IMR-90 (cell line): ENCODE data around the gene GARIN3. TPM values are rescaled to one million over a fixed set of nuclear protein-coding genes. Genes with fewer than 3 reads are reported as not detected.

ENCODE experiments used
- ATAC-seq: fragments of 200-7000 bp; cut with Tn5 transposase; 2 replicates; pipeline ENCODE4 v1.9.1; 2020; ENCODE audit warnings: low read depth, mild to moderate bottlenecking, moderate library complexity
- BruUV-seq: library from RNA; stranded (reverse); fragments of 400-500 nt; replicated peaks from 2 replicates; lab custom pipeline; 2021; lab: Mats Ljungman, UMichigan
- CTCF ChIA-PET: fragments of 300-600 bp; formaldehyde crosslinking; extraction: SDS; loops from one replicate; lab custom pipeline; 2021; ENCODE audit warnings: antibody characterized with exemption; lab: Yijun Ruan, JAX
- POLR2A ChIA-PET: fragments of 300-600 bp; sonication (Branson Sonifier 250); formaldehyde crosslinking; loops from one replicate; lab custom pipeline; 2022; ENCODE audit warnings: antibody characterized with exemption; ENCODE audit not compliant: unreplicated experiment; lab: Charles Lee
- DNase-seq: peaks from one replicate; pipeline ENCODE4 v3.0.0; 2013
- H2AFZ ChIP-seq: replicated peaks from 2 replicates; pipeline ENCODE3; 2013; ENCODE audit warnings: low read length, mild to moderate bottlenecking; ENCODE audit not compliant: poor library complexity
- H2AK5ac ChIP-seq: 2 replicates; pipeline ENCODE4 v1.6.1; 2013; ENCODE audit warnings: low read depth, low read length, inconsistent platforms
- H2AK9ac ChIP-seq: replicated peaks from 2 replicates; pipeline ENCODE3; 2013; ENCODE audit warnings: mild to moderate bottlenecking, low read depth, low read length, moderate library complexity; ENCODE audit not compliant: poor library complexity
- H2BK120ac ChIP-seq: 2 replicates; pipeline ENCODE4 v1.6.1; 2013; ENCODE audit warnings: low read depth, low read length, inconsistent platforms
- H2BK15ac ChIP-seq: 3 replicates; pipeline ENCODE4 v1.6.1; 2013; ENCODE audit warnings: low read depth, low read length, inconsistent platforms
- H2BK20ac ChIP-seq: 2 replicates; pipeline ENCODE4 v1.6.1; 2013; ENCODE audit warnings: low read depth, mild to moderate bottlenecking, inconsistent platforms, low read length, moderate library complexity
- H2BK5ac ChIP-seq: 2 replicates; pipeline ENCODE4 v1.6.1; 2013; ENCODE audit warnings: mild to moderate bottlenecking, low read depth, low read length, inconsistent platforms; ENCODE audit not compliant: poor library complexity, severe bottlenecking
- H3K14ac ChIP-seq: replicated peaks from 2 replicates; pipeline ENCODE4 v1.6.1; 2013; ENCODE audit warnings: low read depth, low read length, inconsistent platforms
- H3K18ac ChIP-seq: 2 replicates; pipeline ENCODE4 v1.6.1; 2013; ENCODE audit warnings: low read depth, low read length, control low read depth
- H3K23ac ChIP-seq: 2 replicates; pipeline ENCODE4 v1.6.1; 2013; ENCODE audit warnings: low read depth, low read length, inconsistent platforms
- H3K27ac ChIP-seq: 2 replicates; pipeline ENCODE4 v1.5.1; 2013; ENCODE audit warnings: mild to moderate bottlenecking, control low read depth, low read length; ENCODE audit not compliant: insufficient read depth
- H3K27me3 ChIP-seq: 2 replicates; pipeline ENCODE4 v1.6.1; 2013; ENCODE audit warnings: low read length; ENCODE audit not compliant: control insufficient read depth, insufficient read depth
- H3K36me3 ChIP-seq: 2 replicates; pipeline ENCODE4 v1.6.1; 2013; ENCODE audit warnings: low read length, mixed read lengths; ENCODE audit not compliant: control insufficient read depth, insufficient read depth
- H3K4ac ChIP-seq: 2 replicates; pipeline ENCODE4 v1.6.1; 2013; ENCODE audit warnings: low read depth, low read length, inconsistent platforms
- H3K4me1 ChIP-seq: 2 replicates; pipeline ENCODE4 v1.6.1; 2013; ENCODE audit warnings: low read length, mixed read lengths; ENCODE audit not compliant: control insufficient read depth, insufficient read depth
- H3K4me2 ChIP-seq: 2 replicates; pipeline ENCODE4 v1.6.1; 2013; ENCODE audit warnings: low read depth, mild to moderate bottlenecking, control low read depth, low read length, moderate library complexity
- H3K4me3 ChIP-seq: 2 replicates; pipeline ENCODE4 v1.5.1; 2013; ENCODE audit warnings: low read depth, mild to moderate bottlenecking, control low read depth, low read length, moderate library complexity; ENCODE audit not compliant: insufficient read depth
- H3K56ac ChIP-seq: 2 replicates; pipeline ENCODE4 v1.6.1; 2013; ENCODE audit warnings: low read length, inconsistent platforms; ENCODE audit not compliant: insufficient read depth; ENCODE audit errors: extremely low read depth
- H3K79me1 ChIP-seq, 2 experiments: 2 replicates each; pipeline ENCODE4 v1.6.1; 2013; ENCODE audit warnings: low read length in 2 of 2, inconsistent platforms in 1 of 2, low read depth in 1 of 2
- H3K9ac ChIP-seq: 2 replicates; pipeline ENCODE4 v1.6.1; 2013; ENCODE audit warnings: low read depth, low read length, control low read depth
- H3K9me1 ChIP-seq: 2 replicates; pipeline ENCODE4 v1.6.1; 2013; ENCODE audit warnings: low read length, inconsistent platforms; ENCODE audit not compliant: insufficient read depth
- H3K9me3 ChIP-seq: 2 replicates; pipeline ENCODE4 v1.6.1; 2013; ENCODE audit warnings: low read length; ENCODE audit not compliant: control insufficient read depth, insufficient read depth
- H4K20me1 ChIP-seq: 2 replicates; pipeline ENCODE4 v1.6.1; 2013; ENCODE audit warnings: low read length, inconsistent platforms; ENCODE audit not compliant: insufficient read depth
- H4K5ac ChIP-seq: 2 replicates; pipeline ENCODE4 v1.6.1; 2013; ENCODE audit warnings: mild to moderate bottlenecking, low read depth, low read length, control low read depth
- H4K8ac ChIP-seq, 2 experiments: 2 replicates each; pipeline ENCODE4 v1.6.1; 2013; ENCODE audit warnings: low read depth in 2 of 2, low read length in 2 of 2, control low read depth in 1 of 2, inconsistent platforms in 1 of 2
- H4K91ac ChIP-seq: 2 replicates; pipeline ENCODE4 v1.6.1; 2013; ENCODE audit warnings: low read depth, low read length, inconsistent platforms; ENCODE audit not compliant: insufficient read depth
- BHLHE40 ChIP-seq: fragments of 150-350 bp; IDR thresholded peaks from 2 replicates; pipeline ENCODE4 v1.6.1; 2016; ENCODE audit warnings: mild to moderate bottlenecking, low read depth, low read length
- CEBPB ChIP-seq: IDR thresholded peaks from 2 replicates; pipeline ENCODE4 v1.6.1; 2012; ENCODE audit warnings: low read depth, low read length, improper control_type of control experiment
- CHD1 ChIP-seq: IDR thresholded peaks from 2 replicates; pipeline ENCODE4 v1.6.1; 2012; ENCODE audit warnings: low read depth, low read length, improper control_type of control experiment
- CTCF ChIP-seq: conservative IDR thresholded peaks from 2 replicates; pipeline ENCODE4 v1.5.1; 2012; ENCODE audit warnings: mild to moderate bottlenecking, low read depth, low read length, improper control_type of control experiment
- FOS ChIP-seq: fragments of 150-350 bp; IDR thresholded peaks from 2 replicates; pipeline ENCODE4 v1.6.1; 2016; ENCODE audit warnings: low read depth, low read length
- MAFK ChIP-seq: IDR thresholded peaks from 2 replicates; pipeline ENCODE4 v1.6.1; 2012; ENCODE audit warnings: low read depth, low read length, improper control_type of control experiment
- MAZ ChIP-seq: IDR thresholded peaks from 2 replicates; pipeline ENCODE4 v1.6.1; 2012; ENCODE audit warnings: low read depth, mild to moderate bottlenecking, low read length, improper control_type of control experiment, moderate library complexity, borderline replicate concordance
- MXI1 ChIP-seq: IDR thresholded peaks from 2 replicates; pipeline ENCODE4 v1.6.1; 2012; ENCODE audit warnings: low read depth, mild to moderate bottlenecking, low read length, moderate library complexity, borderline replicate concordance
- NFE2L2 ChIP-seq: fragments of 150-350 bp; IDR thresholded peaks from 2 replicates; pipeline ENCODE4 v1.6.1; 2016; ENCODE audit warnings: low read depth, mild to moderate bottlenecking, low read length
- POLR2A ChIP-seq: IDR thresholded peaks from 2 replicates; pipeline ENCODE4 v1.6.1; 2012; ENCODE audit warnings: mild to moderate bottlenecking, low read depth, low read length
- RAD21 ChIP-seq: IDR thresholded peaks from 2 replicates; pipeline ENCODE4 v1.6.1; 2012; ENCODE audit warnings: low read length, improper control_type of control experiment
- RCOR1 ChIP-seq: IDR thresholded peaks from 2 replicates; pipeline ENCODE4 v1.6.1; 2012; ENCODE audit warnings: mild to moderate bottlenecking, low read length, improper control_type of control experiment; ENCODE audit not compliant: insufficient replicate concordance
- RFX5 ChIP-seq: IDR thresholded peaks from 2 replicates; pipeline ENCODE4 v1.8.0; 2012; ENCODE audit warnings: low read depth, mild to moderate bottlenecking, low read length, moderate library complexity
- SMC3 ChIP-seq: fragments of 150-350 bp; IDR thresholded peaks from 2 replicates; pipeline ENCODE4 v1.6.1; 2016; ENCODE audit warnings: low read depth, mild to moderate bottlenecking, antibody characterized with exemption, low read length, moderate library complexity
- WGBS, 2 experiments: methylation state at CpG; one replicate each; pipeline versions ENCODE4 v1.1.5 to v1.1.7; 2013; ENCODE audit warnings: missing lambda C conversion rate in 2 of 2; ENCODE audit not compliant: insufficient read length in 1 of 2; ENCODE audit errors: extremely low coverage in 2 of 2; 5-methylcytosine and 5-hydroxymethylcytosine counted together
- dilution Hi-C: fragments of 300-500 bp; cut with HindIII; formaldehyde crosslinking; loops from one replicate; pipeline ENCODE4 v1.14.3; 2018; ENCODE audit warnings: low sequenced_read_pairs; ENCODE audit not compliant: unreplicated experiment
- in situ Hi-C: fragments of 300-500 bp; cut with MboI; formaldehyde crosslinking; loops from 3 replicates; pipeline ENCODE4 v1.14.3; 2019; ENCODE audit warnings: low sequenced_read_pairs, inconsistent platforms, mixed read lengths
- intact Hi-C: fragments of 100-400 bp; cut with micrococcal nuclease; formaldehyde crosslinking; loops from 2 replicates; pipeline ENCODE4 v1.10.0; 2022
- polyA plus RNA-seq, 3 experiments: library from polyadenylated mRNA; depleted of rRNA; stranded (reverse); fragments of >200 nt; gene quantifications; 2 replicates each; pipeline ENCODE4 v1.2.3, GENCODE V29; 2012; ENCODE audit warnings: low replicate concordance in 1 of 3
- total RNA-seq: library from RNA; depleted of rRNA; stranded (reverse); fragments of >200 nt; gene quantifications from 2 replicates; pipeline ENCODE4 v1.2.3, GENCODE V29; 2012
- TF ChIP-seq, protein P1 (sequence below): fragments of 150-350 bp; IDR thresholded peaks from 2 replicates; pipeline ENCODE4 v1.6.1; 2017; ENCODE audit warnings: mild to moderate bottlenecking, antibody characterized with exemption, low read length, low read depth
- TF ChIP-seq, protein P2 (sequence below): fragments of 150-350 bp; IDR thresholded peaks from 2 replicates; pipeline ENCODE4 v1.6.1; 2016; ENCODE audit warnings: low read depth, mild to moderate bottlenecking, low read length, moderate library complexity, borderline replicate concordance

GARIN3 gene
- total and polyA plus RNA-seq, 2 of the 4 experiments (the other 2 are of a cell fraction) = not detected

- H2AK9ac ChIP-seq = no peak overlapping the region
- dilution Hi-C loops (no loop called here), intact Hi-C loops (no loop called here), in situ Hi-C loops (no loop called here)
- no peak overlapping the region for H3K23ac ChIP-seq
- no peak overlapping the region for H3K56ac ChIP-seq
- ChIA-PET POLR2A (no interaction called here), CTCF (no interaction called here)
- H4K8ac ChIP-seq = no peak overlapping the region
- H2AFZ ChIP-seq = no peak overlapping the region
- no peak overlapping the region for H2BK15ac ChIP-seq
- no peak overlapping the region for H2BK120ac ChIP-seq
- BruUV-seq = no TSS peak
- H3K9me1 ChIP-seq = no peaks in the 10 kb centered on the region
- no peak overlapping the region for H4K91ac ChIP-seq
- ATAC-seq (no peak), DNase-seq (no peak)
- no peak overlapping the region for H2BK20ac ChIP-seq
- no peak overlapping the region for H3K4me3 ChIP-seq
- H3K4me1 ChIP-seq = no peaks in the 10 kb centered on the region
- no peaks in the 10 kb centered on the region for H3K9me3 ChIP-seq
- no peak overlapping the region for H2BK5ac ChIP-seq
- no peak overlapping the region for H3K27ac ChIP-seq
- no peak overlapping the region for H4K5ac ChIP-seq
- no peaks in the 10 kb centered on the region for H3K36me3 ChIP-seq
- H3K4me2 ChIP-seq = no peak overlapping the region
- peaks cover 2% of the 10 kb centered on the region; the same call in 1 of the 2 replicates for H3K27me3 ChIP-seq
- H3K4ac ChIP-seq = no peak overlapping the region
- WGBS, 2 experiments = no CpG with 5 or more reads among the region's 4 CpGs
- no peak overlapping the region for H3K9ac ChIP-seq
- H4K20me1 ChIP-seq = no peaks in the 10 kb centered on the region
- no peak overlapping the region for H3K18ac ChIP-seq
- H3K14ac ChIP-seq = no peak overlapping the region
- no peak overlapping the region for H2AK5ac ChIP-seq
- no peaks in the 10 kb centered on the region for H3K79me1 ChIP-seq
- TF ChIP-seq SMC3 (no peak), MAZ (no peak), NFE2L2 (no peak), CEBPB (no peak), CTCF (no peak), BHLHE40 (no peak), RAD21 (no peak), MAFK (no peak), MXI1 (no peak), RCOR1 (no peak), CHD1 (no peak), POLR2A (no peak), RFX5 (no peak), FOS (no peak)
- TF ChIP-seq, protein P1, sequence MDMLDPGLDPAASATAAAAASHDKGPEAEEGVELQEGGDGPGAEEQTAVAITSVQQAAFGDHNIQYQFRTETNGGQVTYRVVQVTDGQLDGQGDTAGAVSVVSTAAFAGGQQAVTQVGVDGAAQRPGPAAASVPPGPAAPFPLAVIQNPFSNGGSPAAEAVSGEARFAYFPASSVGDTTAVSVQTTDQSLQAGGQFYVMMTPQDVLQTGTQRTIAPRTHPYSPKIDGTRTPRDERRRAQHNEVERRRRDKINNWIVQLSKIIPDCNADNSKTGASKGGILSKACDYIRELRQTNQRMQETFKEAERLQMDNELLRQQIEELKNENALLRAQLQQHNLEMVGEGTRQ = no peak
- TF ChIP-seq, protein P2, sequence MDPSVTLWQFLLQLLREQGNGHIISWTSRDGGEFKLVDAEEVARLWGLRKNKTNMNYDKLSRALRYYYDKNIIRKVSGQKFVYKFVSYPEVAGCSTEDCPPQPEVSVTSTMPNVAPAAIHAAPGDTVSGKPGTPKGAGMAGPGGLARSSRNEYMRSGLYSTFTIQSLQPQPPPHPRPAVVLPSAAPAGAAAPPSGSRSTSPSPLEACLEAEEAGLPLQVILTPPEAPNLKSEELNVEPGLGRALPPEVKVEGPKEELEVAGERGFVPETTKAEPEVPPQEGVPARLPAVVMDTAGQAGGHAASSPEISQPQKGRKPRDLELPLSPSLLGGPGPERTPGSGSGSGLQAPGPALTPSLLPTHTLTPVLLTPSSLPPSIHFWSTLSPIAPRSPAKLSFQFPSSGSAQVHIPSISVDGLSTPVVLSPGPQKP = no peak
Observed at GRCh38 chr5:157203417-157203816, 37.4 kb upstream of the GARIN3 start.
